CD4-positive, alpha-beta T cell (primary cell): ENCODE data around the gene CYP26B1. TPM values are rescaled to one million over a fixed set of nuclear protein-coding genes. Genes with fewer than 3 reads are reported as not detected.

Source experiments
- ATAC-seq: fragments of 200-7000 bp; cut with Tn5 transposase; one replicate; pipeline ENCODE4 v1.10.0; 2022; ENCODE audit warnings: mild to moderate bottlenecking; ENCODE audit not compliant: poor library complexity
- CTCF ChIA-PET: fragments of 350-600 bp; sonication (Branson Sonifier 250); formaldehyde crosslinking; loops from one replicate; lab custom pipeline; 2021; ENCODE audit warnings: antibody characterized with exemption, inconsistent platforms; lab: Charles Lee
- POLR2A ChIA-PET: fragments of 350-600 bp; sonication (Branson Sonifier 250); formaldehyde crosslinking; loops from one replicate; lab custom pipeline; 2021; ENCODE audit warnings: antibody characterized with exemption, inconsistent platforms; lab: Charles Lee
- DNase-seq, 14 experiments: peaks; one replicate each; pipeline ENCODE4 v3.0.0-alpha.2; 2013 to 2020; ENCODE audit warnings: mixed read lengths in 2 of 14
- H3K27ac ChIP-seq, 2 donors: one replicate each; pipeline versions ENCODE4 v1.5.1 to v1.7.0; 2013; ENCODE audit warnings: low read length in 2 of 2, low read depth in 1 of 2, mild to moderate bottlenecking in 1 of 2
- H3K27me3 ChIP-seq, 2 experiments: 1 replicate in 1 of 2; 2 replicates in 1 of 2; pipeline versions ENCODE4 v1.6.1 to v1.7.0; 2013; ENCODE audit warnings: low read length in 2 of 2, control low read depth in 1 of 2, mild to moderate bottlenecking in 1 of 2, moderate library complexity in 1 of 2; ENCODE audit not compliant: insufficient read depth in 2 of 2, control insufficient read depth in 1 of 2
- H3K36me3 ChIP-seq: one replicate; pipeline ENCODE4 v1.6.1; 2013; ENCODE audit warnings: low read length, control low read depth; ENCODE audit not compliant: insufficient read depth
- H3K4me1 ChIP-seq: one replicate; pipeline ENCODE4 v1.6.1; 2013; ENCODE audit warnings: low read length, control low read depth; ENCODE audit not compliant: insufficient read depth
- H3K4me3 ChIP-seq: one replicate; pipeline ENCODE4 v1.5.1; 2013; ENCODE audit warnings: mild to moderate bottlenecking, low read length, moderate library complexity
- H3K9me3 ChIP-seq, 2 experiments: 1 replicate in 1 of 2; 2 replicates in 1 of 2; pipeline versions ENCODE4 v1.6.1 to v1.7.0; 2013; ENCODE audit warnings: low read length in 2 of 2, mild to moderate bottlenecking in 2 of 2, control low read depth in 1 of 2, moderate library complexity in 1 of 2; ENCODE audit not compliant: control insufficient read depth in 1 of 2, insufficient read depth in 1 of 2
- H3K27ac Mint-ChIP-seq: one replicate; pipeline ENCODE4 v1.8.0; 2020; ENCODE audit warnings: mixed read lengths
- H3K27me3 Mint-ChIP-seq: one replicate; pipeline ENCODE4 v1.8.0; 2021; ENCODE audit warnings: mixed read lengths
- H3K36me3 Mint-ChIP-seq: one replicate; pipeline ENCODE4 v1.8.0; 2021; ENCODE audit warnings: low read depth, mixed read lengths
- H3K4me1 Mint-ChIP-seq: one replicate; pipeline ENCODE4 v1.8.0; 2021; ENCODE audit warnings: low read depth, mixed read lengths
- H3K4me3 Mint-ChIP-seq: one replicate; pipeline ENCODE4 v1.8.0; 2020; ENCODE audit warnings: mild to moderate bottlenecking, mixed read lengths
- H3K9me3 Mint-ChIP-seq: one replicate; pipeline ENCODE4 v1.8.0; 2020; ENCODE audit warnings: mixed read lengths
- CTCF ChIP-seq: fragments of 200-600 bp; IDR thresholded peaks from one replicate; pipeline ENCODE4 v1.8.0; 2022; ENCODE audit warnings: antibody characterized with exemption, mild to moderate bottlenecking
- intact Hi-C, 2 experiments: fragments of 100-400 bp; cut with DNase I in 1 of 2; cut with micrococcal nuclease in 1 of 2; formaldehyde crosslinking; loops; one replicate each; pipeline versions ENCODE4 v1.15.1 to v1.9.0; 2023 to 2025; cut with DNase I, micrococcal nuclease
- total RNA-seq, 174 experiments: library from RNA in 2 of 174; stranded (reverse) in 2 of 174; gene quantifications; one replicate each; pipeline ENCODE4 v1.2.3 and lab custom pipeline; 2021 to 2026

The CYP26B1 gene
- total RNA-seq, 2 experiments from 2014 or later: 0.05 TPM; not detected in 1

GRCh38 chr2:72146347-72147302 lies 1.0 kb downstream of the CYP26B1 start:
- H3K4me1 Mint-ChIP-seq: peaks cover 48% of the 10 kb centered on the region
- intact Hi-C loops: no loop called here
- no peak overlapping the region for H3K27ac Mint-ChIP-seq
- H3K36me3 ChIP-seq: no peaks in the 10 kb centered on the region
- H3K9me3 ChIP-seq: peaks cover 0 to 41% of the 10 kb centered on the region in 2 experiments
- no peaks in the 10 kb centered on the region for H3K36me3 Mint-ChIP-seq
- H3K27me3 ChIP-seq: peaks cover 68 to 72% of the 10 kb centered on the region in 2 experiments
- DNase-seq (peak in 1 of 14 experiments; percentile 29), ATAC-seq (no peak)
- H3K4me3 ChIP-seq: no peak overlapping the region
- ChIA-PET CTCF (no interaction called here), POLR2A (no interaction called here)
- no peak overlapping the region for H3K27ac ChIP-seq
- H3K4me3 Mint-ChIP-seq: peak overlapping the region; percentile 67
- no peak for TF ChIP-seq CTCF
- H3K9me3 Mint-ChIP-seq: no peaks in the 10 kb centered on the region
- peaks cover 75% of the 10 kb centered on the region for H3K27me3 Mint-ChIP-seq
- H3K4me1 ChIP-seq: peaks cover 53% of the 10 kb centered on the region

- ATAC-seq (no peak), DNase-seq (no peak)
- Histone ChIP-seq H3K36me3 (no peaks in the 10 kb centered on the region), H3K27me3 (peaks cover 63 to 68% of the 10 kb centered on the region in 2 experiments), H3K4me3 (no peak overlapping the region), H3K4me1 (peaks cover 53% of the 10 kb centered on the region), H3K9me3 (peaks cover 0 to 41% of the 10 kb centered on the region in 2 experiments), H3K27ac (no peak overlapping the region)
- Mint-ChIP-seq H3K27me3 (peaks cover 75% of the 10 kb centered on the region), H3K36me3 (no peaks in the 10 kb centered on the region), H3K27ac (no peak overlapping the region), H3K9me3 (no peaks in the 10 kb centered on the region), H3K4me3 (peak overlapping the region; percentile 88), H3K4me1 (peaks cover 48% of the 10 kb centered on the region)
- intact Hi-C loops: no loop called here
- POLR2A ChIA-PET: no interaction called here
- CTCF ChIA-PET: no interaction called here
- TF ChIP-seq CTCF: no peak
Observed at GRCh38 chr2:72145658-72146329, 1.9 kb downstream of the CYP26B1 start.

GRCh38 chr2:72145289-72145657 lies 2.4 kb downstream of the CYP26B1 start:
- H3K36me3 Mint-ChIP-seq: no peaks in the 10 kb centered on the region
- H3K4me3 Mint-ChIP-seq: peak overlapping the region; percentile 88
- H3K36me3 ChIP-seq: no peaks in the 10 kb centered on the region
- H3K27ac ChIP-seq: no peak overlapping the region
- peak in 1 of 14 experiments; percentile 20 for DNase-seq
- ATAC-seq: no peak
- H3K4me1 Mint-ChIP-seq: peaks cover 46% of the 10 kb centered on the region
- H3K27ac Mint-ChIP-seq: no peak overlapping the region
- no peak for TF ChIP-seq CTCF
- ChIA-PET POLR2A (no interaction called here), CTCF (no interaction called here)
- peaks cover 50% of the 10 kb centered on the region for H3K4me1 ChIP-seq
- H3K9me3 ChIP-seq: peaks cover 0 to 41% of the 10 kb centered on the region in 2 experiments
- H3K4me3 ChIP-seq: no peak overlapping the region
- H3K27me3 ChIP-seq: peaks cover 58 to 63% of the 10 kb centered on the region in 2 experiments
- intact Hi-C loops: no loop called here
- peaks cover 74% of the 10 kb centered on the region for H3K27me3 Mint-ChIP-seq
- H3K9me3 Mint-ChIP-seq: no peaks in the 10 kb centered on the region
